Eye (tissue), 1 donor: ENCODE results near the gene PDZD4.

ENCODE experiments used
- DNase-seq: peaks from one replicate; pipeline ENCODE4 v3.0.0-alpha.2; 2015

Gene PDZD4

DNA sequence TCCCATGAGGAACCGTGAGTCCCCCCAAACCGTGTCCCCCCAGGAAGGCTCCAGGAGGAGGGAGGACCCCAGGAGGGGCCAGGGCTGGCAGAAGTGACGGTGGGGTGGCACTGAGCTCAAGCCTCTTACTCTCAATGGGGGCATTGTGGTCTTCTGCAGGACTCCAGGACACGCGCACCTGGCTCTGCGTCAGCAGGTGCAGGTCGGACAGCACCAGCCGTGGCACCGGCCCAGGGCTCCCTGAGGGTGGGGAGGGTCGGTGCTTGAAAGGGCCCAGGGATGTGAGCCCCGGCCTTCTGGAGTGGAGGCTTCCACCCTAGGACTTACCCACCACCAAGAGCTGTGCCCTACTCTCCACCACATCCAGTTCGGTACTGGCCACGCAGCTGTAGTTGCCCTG is 37.3 kb upstream of the PDZD4 start:
- no peak for DNase-seq

DNA sequence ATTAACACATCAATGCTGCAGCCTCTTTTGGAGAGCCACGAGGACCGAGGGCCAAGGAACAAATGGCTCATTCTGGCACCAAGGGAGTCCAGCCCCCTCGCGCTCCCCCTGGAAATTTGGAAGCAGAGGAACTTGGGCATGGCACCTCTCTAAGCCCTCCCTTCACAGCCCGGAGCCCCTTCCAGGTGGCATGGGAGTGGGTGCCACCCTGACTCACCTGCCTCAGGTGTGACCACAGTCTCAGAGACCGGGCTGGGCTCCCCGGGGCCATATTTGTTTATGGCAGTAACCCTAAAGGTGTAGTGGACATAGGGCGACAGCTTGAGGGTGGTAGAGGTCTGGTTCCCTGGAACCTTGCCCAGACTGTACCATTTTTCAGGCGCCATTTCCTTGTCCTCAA is 36.8 kb upstream of the PDZD4 start:
- no peak for DNase-seq

DNA sequence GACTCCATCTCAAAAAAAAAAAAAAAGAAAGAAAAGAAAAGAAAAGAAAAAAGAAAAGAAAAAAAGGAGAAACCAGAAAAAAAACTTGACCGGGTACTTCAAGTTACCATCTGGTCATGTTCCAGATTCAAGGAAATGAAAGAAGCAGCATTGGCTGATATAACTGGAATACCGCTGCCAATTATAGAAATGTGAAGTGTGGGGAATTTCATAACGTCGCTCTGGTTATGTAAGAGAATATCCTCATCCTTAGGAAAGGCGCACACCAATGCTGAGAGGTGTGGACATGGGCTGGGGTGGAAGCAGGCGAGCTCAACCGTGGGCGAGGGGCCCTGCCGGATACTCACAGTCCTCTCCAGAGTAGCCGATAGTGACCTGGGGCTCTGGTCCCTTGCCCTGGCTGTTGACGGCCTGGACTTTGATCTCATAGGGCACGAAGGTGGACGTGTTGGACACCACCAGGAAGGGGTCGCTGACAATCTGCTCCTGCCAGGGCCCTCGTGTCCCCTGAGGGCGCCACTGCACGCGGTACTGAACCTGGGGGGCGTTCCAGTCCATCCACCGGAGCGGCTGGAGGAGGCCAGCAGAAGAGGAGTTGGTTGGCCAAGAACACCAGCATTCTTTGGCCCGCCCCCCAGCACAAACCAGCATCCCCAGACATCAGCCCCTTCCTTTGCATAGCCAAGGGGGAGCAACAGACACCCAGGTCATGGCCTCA is 36.1 kb upstream of the PDZD4 start:
- no peak for DNase-seq

DNA sequence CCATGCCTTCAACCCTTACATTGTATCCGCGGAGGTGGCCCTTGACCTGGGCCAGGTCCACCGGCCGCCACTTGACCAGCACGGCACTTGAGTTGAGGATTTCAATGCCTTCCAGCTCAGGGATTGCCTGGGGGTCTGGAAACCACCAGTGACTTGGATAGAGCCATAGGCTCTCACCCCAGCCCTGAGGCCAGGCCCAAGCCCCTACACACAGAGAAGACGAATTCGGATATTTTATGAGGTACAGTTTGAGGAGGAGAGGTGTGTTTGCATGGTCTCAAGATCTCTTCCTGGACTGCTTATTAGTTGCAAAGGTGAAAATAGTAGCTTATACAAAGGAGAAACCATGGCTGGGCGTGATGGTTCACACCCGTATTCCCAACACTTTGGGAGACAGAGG is 35.3 kb upstream of the PDZD4 start:
- DNase-seq, result no peak

DNA sequence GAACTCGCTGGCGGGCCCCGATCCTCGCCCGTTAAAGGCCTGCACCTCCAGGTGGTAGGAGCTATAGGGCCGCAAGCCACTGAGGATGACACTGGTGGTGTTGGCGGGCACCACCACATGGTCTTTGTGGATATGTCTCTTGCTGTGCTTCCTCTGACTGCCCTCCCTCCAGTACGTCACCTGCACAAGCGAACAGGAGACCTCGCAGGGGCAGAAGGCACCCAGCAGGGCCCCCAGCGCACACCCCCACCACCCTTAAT is 34.9 kb upstream of the PDZD4 start:
- no peak for DNase-seq

DNA sequence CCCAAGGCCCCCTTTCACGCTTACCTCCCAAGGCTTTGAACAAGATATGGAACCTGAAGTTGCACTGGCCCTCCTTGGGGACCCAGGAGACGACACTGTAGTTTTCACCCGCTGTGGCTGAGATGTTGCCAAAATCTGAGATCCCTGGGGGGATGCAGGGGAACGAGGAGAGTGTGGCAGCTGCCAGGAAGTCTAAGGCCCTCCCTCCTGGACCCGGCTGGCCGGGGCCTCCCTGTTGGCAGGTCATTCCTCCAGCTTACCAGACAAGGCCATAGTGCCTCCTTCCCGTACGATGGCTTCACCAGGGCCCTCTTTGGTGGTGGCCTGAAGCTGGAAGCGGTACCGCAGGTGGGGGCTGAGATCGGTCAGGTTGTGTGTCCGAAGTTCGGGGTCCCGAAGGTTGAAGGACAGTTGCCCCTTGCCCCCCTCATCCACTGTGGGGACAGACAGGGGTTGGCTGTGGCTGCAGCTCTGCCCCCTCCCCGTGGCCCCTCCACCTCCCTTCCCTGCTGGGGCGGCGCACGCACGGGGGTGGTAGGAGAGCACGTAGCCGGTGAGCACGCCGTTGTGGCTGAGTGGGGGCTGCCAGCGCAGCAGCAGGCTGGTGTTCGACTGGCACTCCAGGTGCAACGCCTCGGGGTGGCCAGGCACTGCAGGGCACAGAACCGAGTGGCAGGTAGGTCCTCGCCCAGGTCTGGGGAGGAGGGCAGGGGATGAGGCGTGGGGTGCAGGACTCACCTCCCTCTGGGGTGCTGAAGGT is 34.4 kb upstream of the PDZD4 start:
- no peak for DNase-seq

DNA sequence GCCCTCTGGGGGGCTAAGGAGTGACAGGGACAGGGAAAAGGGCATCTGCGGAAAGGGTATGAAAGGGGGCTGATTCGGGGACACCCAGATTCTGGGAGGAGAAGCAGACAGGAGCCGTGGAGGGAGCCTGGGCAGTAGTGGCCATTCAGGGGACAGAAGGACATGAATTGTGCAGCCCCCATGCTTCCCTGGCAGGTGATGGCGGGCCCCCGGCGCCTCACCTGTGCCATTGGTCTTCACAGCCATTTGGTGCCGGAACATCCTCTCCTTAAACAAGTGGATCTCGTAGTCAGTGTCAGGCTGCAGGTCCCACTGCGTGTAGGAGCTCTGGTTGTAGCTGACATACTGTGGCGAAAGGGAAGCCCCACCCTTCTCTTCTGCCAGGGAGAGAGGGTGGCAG is 33.8 kb upstream of the PDZD4 start:
- DNase-seq, result no peak

DNA sequence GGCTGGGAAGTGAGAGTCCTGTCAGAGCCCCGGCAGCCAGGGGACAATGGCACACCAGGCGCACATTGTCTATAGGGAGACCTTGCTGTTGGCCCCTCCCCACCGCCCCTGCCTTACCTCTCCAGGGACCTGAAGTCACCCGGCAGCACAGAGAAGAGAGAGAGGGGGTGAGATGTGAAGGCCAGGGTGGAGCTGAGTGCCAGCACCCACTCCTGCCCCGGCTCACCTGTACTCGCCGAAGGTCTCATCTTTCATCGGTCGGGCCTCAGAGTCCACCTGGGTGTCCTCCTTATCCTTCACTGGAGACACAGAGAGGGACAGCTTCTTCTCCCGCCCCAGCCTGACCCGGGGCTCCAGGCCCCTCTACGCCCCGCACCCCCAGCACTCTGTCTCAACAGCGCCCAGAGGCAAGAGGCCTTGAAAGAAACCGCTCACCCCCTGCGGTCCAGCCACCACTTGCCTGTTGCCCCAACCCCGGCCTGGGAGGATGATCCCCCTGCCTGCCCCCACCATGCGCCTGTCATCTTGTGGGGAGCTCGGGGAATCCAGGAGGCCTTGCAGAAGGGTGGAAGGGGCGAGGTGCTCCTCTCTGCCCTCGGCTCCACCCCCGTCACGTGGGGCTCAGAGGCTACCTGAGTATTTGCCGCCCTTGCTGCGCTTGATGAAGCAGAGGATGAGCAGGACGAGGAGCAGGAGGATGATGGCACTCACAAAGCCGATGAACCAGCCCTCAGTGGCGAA is 33.1 kb upstream of the PDZD4 start:
- no peak for DNase-seq

DNA sequence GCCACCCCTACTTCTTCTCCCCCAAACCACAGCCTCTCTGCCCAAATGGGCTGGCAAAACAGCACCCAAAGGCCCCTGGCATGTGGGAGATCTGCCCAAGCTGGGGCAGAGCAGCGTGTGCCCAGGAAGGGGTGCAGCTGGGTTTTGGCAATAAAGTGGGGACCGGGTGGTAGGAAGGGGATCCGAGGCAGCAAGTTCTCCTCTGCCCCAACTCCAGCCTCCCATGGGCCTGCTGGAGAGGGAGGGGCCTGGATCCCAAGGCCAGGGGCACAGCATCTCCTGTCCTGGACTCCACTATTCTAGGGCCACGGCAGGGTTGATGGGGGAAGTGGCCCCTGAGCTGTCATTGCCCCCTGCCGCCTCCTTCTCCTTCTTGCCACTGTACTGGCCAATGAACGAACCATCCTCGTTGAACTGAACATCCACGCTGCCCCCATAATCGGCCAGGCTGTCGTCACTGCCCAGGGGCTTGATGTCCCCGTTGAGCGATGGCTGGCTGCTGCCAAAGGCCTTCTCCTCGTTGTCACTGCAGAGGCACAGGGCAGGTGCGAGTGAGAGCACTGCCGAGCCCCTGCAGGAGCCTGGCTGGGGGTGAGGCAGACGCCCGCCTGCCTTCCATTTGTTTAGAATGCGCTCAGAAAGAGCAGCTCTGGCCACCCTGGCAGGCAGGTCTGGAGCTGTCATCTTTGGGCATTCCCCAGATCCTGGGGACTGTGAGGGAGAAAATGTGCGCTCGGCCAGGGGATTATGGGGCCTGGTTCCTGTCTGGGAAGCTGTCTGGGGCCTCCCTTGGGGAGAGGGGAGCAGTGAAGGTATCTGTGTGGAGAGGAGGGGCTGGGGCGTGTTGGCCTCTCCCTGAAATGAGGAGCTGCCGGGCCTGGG is 32.3 kb upstream of the PDZD4 start:
- peak; percentile 15 for DNase-seq

DNA sequence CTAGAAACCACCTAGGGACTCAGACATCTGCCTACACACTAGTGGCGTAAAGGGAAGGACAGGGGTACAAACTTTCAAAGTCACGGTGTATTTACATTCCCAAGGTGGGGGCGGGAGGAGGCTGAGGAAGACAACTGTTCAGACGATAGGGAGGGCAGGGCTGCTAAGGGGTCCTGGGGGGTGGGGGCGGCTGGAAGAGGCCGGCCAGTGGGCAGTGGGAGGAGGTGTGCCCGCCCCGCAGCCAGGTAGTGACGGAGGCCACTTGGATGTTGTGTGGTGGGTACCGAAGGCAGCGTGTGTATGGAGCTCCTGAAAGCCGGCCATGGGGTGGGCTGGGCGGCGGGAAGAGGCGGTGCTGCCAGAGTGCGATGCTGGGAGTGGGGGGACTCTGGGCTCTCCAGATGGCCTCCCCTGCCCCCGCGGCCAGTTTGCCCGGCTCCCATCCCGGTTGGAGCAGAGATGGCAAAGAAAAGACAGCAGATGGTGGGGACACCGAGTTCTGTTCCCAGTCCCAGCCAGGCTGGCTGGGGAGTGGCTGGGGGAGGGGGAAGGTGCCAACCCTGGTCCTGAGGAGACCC is 31.5 kb upstream of the PDZD4 start:
- no peak for DNase-seq

DNA sequence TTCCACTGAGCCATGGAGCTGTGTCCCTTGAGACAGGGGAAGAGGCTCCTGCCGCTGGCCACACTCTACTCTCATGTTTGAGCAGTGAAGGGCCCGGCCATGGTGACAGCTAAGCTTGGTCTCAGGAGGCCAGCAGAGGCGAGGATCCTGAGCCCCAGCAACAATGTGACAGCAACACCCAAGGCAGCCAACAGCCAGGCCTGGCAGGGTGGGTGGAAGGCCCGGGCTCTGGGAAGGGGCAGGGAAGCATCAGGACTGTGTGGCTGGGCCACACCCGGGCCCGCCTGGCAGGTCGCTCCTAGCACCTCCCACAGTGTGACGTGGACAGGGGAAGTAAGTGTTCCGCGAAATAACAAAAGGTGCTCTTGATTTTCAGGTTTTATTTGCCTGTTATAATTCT is 30.8 kb upstream of the PDZD4 start:
- DNase-seq, result no peak

DNA sequence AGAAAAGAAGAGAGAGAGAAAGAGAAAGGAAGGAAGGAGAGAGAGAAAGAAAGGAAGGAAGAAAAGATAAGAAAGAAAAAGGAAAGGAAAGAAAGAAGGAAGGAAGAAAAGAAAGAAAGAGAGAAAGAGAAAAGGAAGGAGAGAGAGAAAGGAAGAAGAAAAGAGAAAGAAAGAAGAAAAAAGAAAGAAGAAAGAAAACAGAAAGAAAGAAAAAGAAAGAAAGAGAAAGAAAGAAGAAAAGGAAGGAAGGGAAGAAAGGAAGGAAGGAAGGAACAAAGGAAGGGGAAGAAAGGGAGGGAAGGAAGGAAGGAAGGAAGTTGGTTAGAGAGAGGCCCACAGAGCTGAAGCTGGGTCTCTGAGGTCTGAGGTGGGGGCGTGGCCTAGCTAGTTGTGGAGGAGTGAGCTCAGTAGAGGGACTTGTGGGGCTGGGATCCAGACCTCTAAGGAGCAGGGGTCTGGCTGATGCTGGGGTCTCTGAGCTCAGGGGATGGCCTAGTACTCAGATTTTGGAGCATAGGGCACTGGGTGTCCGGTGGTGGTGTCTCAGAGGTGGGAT is 27.1 kb upstream of the PDZD4 start:
- no peak for DNase-seq

DNA sequence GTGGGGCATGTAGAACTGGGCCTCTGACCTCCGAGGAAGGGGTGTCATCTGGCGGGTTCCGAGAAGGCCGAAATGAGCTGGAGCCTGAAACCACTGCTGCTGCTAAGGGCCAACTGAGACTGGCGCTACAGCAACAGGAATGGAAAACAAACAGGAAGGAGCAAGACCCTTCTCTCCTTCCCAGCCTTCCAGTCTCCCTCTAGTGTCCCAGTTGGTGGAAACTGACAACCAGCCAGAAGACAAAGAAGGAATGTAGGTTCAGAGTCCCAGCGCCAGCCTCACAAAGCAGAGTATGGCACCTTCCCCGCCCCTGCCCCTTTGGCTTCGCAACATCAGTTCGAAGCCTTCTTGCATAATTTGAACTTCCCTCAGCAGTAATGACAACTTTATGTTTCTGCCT is 24.4 kb upstream of the PDZD4 start:
- no peak for DNase-seq

DNA sequence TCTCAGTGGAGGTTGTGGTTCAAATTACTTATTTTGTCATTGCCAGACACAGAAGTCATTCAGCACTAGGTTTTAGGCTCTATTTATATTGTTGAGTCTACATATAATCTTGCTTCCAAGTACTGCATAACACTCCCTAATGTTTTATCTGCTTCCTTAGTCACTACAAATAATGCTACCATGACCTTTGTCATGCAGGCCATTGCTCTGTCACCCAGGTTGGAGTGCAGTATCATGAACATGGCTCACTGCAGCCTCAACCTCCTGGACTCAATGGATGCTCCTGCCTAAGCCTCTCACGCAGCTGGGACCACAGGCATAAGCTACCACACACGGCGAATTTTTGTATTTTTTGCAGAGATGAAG is 23.5 kb upstream of the PDZD4 start:
- DNase-seq, result no peak

DNA sequence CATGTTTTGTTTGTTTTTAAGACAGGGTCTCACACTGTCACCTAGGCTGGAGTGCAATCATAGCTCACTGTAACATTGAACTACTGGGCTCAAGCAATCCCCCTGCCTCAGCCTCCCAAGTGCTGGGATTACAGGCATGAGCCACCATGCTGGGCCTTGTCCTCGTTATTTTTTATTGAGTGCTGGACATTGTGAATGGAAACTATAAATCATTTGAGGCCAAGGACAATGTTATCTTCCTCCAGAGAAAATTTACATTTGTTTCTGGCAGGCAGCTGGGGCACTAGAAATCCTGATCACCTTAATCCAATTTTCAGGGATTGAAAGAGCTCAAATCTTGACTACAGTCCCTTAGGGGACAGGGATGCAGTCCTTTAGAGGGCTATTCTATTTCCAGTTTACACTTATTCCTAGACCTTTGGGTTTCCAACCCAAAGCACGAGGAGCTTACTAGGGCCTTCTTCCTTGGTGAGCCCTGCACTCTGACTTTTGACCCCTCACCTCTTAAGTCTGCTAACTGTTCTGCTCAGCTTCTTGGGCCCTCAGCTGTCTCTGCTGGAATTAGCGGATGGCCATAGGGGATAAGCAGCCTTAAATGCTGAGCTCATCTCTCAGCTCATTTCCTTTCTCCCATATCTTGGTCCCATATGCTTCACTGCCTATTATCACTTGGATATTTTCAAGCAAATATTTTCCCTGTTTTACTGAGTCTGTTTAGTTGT is 23.0 kb upstream of the PDZD4 start:
- no peak for DNase-seq

DNA sequence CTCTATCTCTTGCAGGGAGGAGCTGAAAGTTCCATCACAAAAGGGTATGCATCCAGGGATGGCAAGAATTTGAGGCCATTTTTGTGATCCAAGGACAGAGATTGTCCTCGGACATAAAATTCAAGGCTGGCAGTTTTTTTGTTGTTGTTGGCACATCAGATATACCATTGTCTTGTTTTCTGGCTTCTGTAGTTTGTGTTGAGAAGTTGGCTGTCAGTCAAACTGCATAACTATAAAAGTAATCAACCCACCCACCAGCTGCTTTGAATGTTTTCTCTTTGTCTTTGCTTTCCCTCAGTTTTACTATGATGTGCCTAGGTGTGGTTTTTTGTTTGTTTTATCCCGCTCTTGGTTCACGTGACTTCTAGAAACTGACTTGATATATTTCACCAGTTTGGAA is 21.6 kb upstream of the PDZD4 start:
- no peak for DNase-seq

DNA sequence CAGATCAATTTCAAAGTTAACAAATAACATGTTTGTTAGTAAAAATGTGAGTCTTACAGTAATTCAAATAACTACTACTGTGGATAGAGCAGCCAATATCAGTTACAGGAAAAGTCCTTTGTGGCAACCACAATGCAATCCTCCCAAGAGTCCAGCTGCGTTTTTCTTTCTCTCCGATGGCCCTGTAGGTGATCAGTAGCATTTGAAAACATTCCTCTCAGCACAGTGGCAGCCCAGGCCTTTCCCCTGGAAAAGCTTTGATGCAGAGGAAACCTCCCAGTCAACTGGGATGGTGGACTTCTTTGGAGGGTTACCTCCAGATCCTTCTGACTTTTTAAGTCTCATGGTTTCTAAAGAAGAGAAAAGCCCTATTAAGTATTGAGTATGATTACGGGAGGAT is 18.0 kb upstream of the PDZD4 start:
- no peak for DNase-seq

DNA sequence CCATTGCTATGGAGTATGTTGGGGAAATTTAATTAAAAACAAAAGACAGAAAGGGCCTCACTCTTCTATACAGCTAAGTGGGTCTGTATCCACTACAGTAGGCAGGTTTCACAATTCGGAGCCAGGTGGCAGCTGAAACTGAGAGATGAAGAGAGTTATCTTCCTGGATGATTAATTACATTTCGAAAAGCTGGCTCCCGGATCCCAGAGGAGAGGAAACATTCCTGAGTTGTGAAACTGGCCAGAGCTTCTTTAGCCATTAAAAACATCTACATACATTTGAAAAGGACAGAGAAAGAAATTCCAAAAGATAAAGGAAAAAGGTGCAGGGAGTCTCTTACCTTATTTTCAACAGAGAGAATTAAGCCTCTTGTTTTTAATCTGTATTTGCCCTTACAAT is 15.5 kb upstream of the PDZD4 start:
- DNase-seq, result no peak

DNA sequence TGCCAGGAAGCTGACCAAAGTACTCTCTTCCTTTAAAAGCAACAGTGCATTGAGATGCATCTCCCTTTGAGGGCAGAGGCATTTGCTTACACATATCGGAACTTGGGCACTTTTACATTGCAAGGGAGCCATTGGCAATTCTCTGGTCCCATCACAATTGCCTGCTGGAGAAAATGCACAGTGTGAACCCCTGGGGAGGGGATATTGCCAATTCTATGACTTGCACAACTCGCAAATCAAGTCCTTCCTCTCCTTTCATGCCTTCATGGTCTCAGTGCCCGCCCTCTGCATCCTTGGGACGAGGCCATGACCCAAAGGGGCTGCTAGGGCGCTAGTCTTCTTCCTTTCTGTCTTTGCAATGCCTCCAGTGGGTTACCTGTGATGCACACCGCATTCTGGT is 14.9 kb upstream of the PDZD4 start:
- DNase-seq, result no peak

DNA sequence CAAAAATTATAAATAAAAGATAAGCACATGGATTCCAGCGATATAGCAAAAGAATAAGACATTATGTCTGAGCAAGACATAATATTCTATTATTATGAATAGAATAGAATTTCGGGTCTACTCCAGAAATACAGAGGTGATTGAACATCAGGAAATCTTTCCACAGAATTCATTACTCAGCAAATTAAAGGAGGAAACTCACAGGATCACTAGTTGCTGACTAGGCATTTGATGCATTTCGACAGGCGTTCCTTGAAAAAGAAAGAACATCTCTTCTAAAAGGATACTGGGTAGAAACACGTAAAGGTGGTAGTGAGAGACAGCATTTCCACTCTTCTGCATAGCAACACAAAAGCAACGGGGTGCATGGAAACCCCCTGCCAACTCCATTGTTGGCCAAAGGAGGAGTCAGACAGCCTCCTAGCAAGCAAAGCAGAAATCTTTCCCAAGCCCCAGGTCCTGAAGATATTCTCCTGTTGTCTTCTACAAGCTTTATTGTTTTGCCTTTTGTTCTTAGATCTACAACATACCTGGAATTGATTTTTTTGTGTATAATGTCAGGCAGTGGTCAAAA is 14.3 kb upstream of the PDZD4 start:
- DNase-seq, result no peak

DNA sequence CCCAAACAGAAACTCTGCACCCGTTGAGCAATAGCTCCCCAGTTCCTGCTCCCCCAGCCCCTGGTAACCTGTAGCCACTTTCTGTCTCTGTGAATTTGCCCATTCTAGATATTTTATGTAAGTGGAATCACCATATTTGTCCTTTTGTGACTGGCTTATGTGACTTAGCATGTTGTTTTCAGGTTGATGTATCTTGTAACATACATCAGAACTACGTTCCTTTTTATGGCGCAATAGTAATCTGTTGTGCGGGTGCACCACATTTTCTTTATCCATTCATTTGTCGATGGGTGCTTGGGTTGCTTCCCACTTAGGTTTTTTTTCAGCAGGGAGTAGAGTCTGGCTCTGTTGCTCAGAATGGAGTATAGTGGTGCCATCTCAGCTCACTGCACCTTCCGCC is 6.6 kb upstream of the PDZD4 start:
- no peak for DNase-seq

DNA sequence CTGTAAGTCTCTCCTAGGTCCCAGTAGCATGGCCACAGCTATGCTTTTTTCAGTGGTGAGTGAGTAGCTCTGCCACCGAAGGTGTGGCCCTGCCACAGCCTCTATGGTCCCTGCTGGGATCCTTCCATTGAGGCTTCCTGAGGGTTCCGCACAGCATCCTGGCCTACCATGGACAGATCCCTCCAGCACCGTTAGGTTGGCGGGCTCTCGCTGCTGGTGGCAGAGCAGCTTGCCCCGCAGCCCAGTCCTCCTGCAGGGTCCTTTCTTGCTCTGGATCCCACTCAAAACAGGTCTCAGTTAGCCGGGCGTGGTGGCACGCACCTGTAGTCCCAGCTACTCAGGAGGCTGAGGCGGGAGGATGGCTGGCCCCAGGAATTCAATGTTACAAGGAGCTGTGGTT is 2.4 kb upstream of the PDZD4 start:
- no peak for DNase-seq
